CD4-positive, alpha-beta T cell treated with Interleukin-4 for 4 hours (primary cell): ENCODE data around the gene RGS7.

Experiments
- DNase-seq: peaks from one replicate; pipeline ENCODE4 v3.0.0-alpha.2; 2020

Gene RGS7

GRCh38 chr1:241356519-241357365 is at the start of gene RGS7:
TSS of gene RGS7 (minus strand) at chr1:241357205.
- no peak for DNase-seq

GRCh38 chr1:241406421-241406820 is 49.4 kb upstream of the RGS7 start:
- DNase-seq, result no peak

DNA sequence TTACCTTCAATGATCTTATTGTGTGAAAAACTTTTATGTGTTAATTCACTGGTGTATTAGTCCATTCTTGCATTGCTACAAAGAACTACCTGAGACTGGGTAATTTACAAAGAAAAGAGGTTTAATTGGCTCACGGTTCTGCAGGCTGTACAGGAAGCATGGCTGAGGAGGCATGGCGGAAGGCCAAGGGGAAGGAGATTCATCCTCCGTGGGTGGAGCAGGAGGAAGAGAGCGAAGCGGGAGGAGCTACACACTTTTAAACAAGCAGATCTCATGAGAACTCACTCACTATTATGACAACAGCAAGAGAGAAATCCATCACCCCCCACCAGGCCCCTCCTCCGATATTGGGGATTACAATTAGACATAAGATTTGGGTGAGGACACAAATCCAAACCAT is 44.2 kb upstream of the RGS7 start:
- no peak for DNase-seq

GRCh38 chr1:241396747-241397681 is 40.0 kb upstream of the RGS7 start:
- DNase-seq, result no peak

- DNase-seq, result no peak
These were observed 35.1 kb upstream of the RGS7 start for GRCh38 chr1:241391926-241392710.

DNA sequence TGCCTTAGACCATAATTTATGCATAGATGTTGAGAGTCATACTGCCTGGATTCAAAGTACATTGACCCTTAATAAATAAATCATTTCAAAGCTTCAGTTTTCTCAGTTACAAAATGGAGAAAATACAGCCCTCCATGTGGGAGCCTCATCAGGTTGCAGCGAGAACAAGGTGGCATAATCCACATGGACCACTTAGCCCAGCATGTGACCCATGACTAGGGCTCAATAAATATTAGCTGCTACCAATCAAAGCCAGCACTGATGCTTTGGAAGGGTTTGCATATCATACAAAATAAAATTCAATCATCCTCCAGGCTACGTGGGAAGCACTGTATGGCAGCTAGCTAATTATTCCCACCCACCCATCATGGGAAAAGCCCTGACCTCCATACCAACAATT is 33.5 kb upstream of the RGS7 start:
- no peak for DNase-seq

DNA sequence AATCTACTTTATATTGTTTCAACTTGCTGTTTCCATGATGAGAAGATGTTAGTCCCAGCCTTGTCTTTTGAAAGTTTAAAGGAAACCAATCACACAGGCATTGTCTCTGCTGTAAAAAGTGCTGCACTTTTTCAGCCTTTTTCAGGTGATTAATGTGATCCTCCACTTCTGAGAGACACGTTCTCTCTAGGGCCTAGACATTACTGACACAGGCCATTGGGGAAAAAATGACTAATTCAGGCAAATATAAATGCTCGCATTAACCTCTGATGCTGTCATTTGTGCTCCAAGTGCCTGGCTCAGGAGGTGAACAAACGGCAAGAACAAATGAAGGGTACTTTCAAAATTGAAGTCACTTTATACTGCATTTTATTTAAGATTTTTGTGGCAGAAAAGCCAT is 32.4 kb upstream of the RGS7 start:
- DNase-seq, result no peak

DNA sequence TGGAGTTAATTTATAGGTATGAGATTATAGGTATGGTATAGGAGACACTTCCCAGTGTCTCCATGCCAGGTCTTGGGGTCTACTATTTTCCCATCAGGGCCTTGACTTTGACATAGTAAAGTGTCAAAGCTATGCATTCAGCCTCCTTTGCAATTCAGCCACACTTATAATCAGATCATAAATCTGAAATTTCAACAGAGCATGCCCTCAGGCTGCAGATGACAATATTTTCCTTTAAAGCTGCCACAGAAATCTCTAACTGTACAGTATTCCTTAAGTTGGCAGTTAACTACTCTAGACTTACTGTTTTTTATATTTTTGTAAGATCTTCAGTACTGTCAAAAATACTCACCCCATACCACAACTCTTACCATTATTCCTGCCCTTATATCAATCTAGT is 30.2 kb upstream of the RGS7 start:
- DNase-seq, result no peak

GRCh38 chr1:241376701-241377100 is 19.7 kb upstream of the RGS7 start:
- DNase-seq, result no peak

DNA sequence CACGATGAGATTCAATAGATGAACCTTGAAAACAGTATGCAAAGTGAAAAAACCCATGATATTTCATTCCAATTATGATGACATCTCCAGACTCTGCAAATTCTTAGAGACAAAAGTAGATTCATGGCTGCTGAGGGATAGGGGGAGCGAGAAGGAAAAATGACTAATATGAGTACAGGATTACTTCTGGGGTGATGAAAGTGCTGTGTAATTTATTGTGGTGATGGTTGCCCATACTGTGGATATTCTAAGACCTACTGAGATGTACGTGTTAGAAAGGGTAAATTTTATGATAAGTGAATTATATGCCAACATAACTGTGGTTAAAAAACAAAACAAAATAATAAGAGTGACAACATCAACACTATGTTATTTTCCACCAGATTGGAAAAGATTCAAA is 18.9 kb upstream of the RGS7 start:
- DNase-seq, result no peak

GRCh38 chr1:241366196-241366595 is 9.2 kb upstream of the RGS7 start:
- DNase-seq, result no peak

- no peak for DNase-seq
These were observed 5.3 kb upstream of the RGS7 start for GRCh38 chr1:241362350-241362749.

GRCh38 chr1:241357366-241358340 is 648 bp upstream of the RGS7 start:
- no peak for DNase-seq

DNA sequence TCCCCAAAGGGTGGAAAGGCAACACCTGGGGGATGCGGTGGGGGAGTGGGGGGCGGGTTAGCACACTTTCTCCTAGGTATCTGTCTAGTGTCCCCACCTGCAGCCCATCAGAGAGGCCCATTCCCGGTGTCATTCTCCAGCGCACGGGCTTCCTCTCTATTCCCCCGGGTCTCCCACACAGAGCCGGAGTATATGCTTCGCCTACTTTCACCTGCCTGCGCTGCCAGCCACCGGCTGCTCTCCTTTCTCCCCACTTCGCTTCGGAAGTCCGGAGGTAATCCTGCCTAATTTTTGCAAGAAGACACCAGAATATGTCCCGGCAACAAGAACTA is 852 bp downstream of the RGS7 start:
- no peak for DNase-seq

- no peak for DNase-seq
These were observed 1.5 kb downstream of the RGS7 start for GRCh38 chr1:241355311-241356010.

DNA sequence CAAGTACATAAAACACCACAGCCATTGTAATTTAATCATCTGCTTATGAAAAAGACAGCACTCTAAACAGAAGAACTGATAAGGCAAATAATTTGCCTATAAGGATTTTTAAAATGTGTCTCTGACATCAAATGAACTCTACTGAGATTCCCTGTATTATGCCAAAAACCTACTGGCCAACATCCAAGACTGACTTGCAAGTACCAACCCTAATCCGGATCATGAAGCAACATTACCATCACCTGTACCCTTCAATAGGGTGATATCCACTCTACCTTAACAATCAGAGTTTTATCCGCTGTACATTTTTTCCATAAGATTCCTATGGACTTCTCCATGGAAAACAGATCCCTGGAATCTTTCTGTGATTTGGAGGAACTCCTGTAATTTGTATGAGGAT is 4.6 kb downstream of the RGS7 start:
- DNase-seq, result no peak

GRCh38 chr1:241351841-241352240 is 5.2 kb downstream of the RGS7 start:
- DNase-seq, result no peak

GRCh38 chr1:241343956-241344355 is 13.0 kb downstream of the RGS7 start:
- DNase-seq, result no peak

- DNase-seq, result no peak
These were observed 20.7 kb downstream of the RGS7 start for GRCh38 chr1:241336335-241336734.

- DNase-seq, result no peak
These were observed 24.0 kb downstream of the RGS7 start for GRCh38 chr1:241332987-241333386.

DNA sequence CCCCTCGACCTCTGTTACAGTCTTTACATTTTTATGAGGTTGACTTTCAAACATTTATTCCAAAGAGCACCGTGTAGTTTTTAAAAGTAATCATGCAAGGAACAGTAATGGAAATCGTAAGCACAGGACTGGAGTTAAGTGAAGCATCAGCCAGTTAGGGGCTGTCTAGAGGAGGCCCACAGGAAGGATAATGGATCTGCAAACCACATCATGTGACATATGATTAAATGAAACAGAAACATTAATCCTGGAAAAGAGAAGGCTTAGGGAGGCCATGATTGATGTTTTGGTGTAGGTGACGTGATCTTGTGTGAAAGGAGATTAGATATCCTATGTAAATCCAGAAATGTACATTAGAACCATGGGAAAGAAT is 25.0 kb downstream of the RGS7 start:
- no peak for DNase-seq
